HG03432 (cell line): ENCODE data around the gene PRR14L.
"Not testable (repeated sequence)": the region's sequence is repeated elsewhere in the genome, so short reads cannot be mapped to it uniquely, and the experiment has no call there.

ENCODE experiments used
- ATAC-seq: cut with Tn5 transposase; IDR thresholded peaks from one replicate; pipeline ENCODE4 v1.9.1; 2021; ENCODE audit warnings: mild to moderate bottlenecking, moderate library complexity; ENCODE audit not compliant: unreplicated experiment

PRR14L gene

DNA sequence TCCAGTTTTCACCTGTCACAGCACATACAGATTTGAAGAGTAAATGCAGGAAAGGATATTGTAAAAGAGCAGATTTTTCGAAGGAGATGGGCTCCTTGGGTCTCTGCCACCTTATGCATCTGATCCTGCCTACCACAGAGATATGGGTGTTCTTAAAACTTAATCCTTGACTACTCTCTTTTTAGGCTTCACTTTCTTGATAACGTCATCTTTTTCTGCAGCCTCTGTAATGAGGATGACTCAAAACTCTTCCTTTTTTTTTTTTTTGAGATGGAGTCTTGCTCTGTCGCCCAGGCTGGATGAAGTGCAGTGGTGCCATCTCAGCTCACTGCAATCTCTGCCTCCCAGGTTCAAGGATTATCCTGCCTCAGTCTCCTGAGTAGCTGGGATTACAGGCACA lies 7.8 kb downstream of the PRR14L start:
- ATAC-seq: no peak

- not testable (repeated sequence) for ATAC-seq
Measured at GRCh38 chr22:31740314-31740713, 9.6 kb downstream of the PRR14L start.

- ATAC-seq: no peak
Measured at GRCh38 chr22:31739795-31740201, 10.1 kb downstream of the PRR14L start.

DNA sequence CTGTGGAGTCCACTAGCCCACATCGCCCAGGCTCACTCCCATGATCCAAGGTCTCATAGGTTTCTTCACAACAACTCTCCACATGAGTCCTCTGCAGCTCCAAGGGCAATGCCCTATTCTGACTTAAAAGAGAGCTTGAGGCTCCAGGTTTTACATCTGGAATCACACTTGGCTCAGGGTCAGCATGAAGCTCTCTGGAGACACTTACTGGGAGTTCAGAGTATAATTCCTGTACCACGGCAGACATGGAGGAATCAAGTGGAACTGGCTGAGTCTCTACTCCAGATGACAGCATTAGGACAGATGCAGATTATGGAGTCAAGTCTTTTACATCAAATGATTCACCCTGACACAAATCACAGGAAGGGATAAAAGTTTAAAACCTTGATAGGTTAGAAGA lies 11.4 kb downstream of the PRR14L start:
- ATAC-seq: no peak

DNA sequence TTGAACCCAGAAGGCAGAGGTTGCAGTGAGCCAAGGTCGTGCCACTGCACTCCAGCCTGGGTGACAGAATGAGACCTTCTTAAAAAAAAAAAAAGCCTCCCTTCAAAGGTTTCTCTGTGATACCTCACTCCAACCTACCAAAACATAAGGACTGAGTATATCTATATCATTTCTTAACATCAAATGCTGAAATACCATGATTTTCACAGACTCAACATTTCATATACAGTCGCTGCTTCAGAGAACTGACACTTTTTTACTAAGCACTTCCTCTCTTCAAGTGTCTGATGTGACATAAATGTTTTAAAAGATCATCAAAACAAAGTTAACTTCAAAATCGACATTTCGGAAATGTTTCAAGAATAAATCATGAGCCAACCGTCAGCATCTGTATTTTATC lies 12.0 kb downstream of the PRR14L start:
- ATAC-seq: no peak

GRCh38 chr22:31736458-31736857 lies 13.5 kb downstream of the PRR14L start:
- no peak for ATAC-seq

DNA sequence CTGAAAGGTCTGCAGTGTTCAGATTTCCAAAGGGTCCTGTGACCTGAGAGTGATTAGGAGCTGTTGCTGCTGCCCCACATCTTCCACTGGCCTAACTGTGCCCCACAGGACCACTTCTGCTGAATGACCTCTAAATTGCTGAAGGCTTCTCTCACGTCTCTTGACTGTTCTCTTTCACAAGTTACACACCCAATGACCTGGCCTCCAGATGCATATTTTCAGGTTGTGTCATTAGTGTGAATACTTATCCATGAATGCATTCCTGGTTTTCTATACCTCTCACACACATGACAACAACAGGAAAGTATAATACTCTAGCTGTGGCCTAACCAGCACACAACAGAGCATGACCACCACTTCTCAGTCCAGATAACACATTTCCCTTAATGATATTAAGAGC lies 15.4 kb downstream of the PRR14L start:
- ATAC-seq: no peak

GRCh38 chr22:31733580-31734079 lies 16.3 kb downstream of the PRR14L start:
- no peak for ATAC-seq

- ATAC-seq: no peak
Measured at GRCh38 chr22:31732089-31732829, 17.7 kb downstream of the PRR14L start.

- ATAC-seq: no peak
Measured at GRCh38 chr22:31730344-31730711, 19.6 kb downstream of the PRR14L start.

DNA sequence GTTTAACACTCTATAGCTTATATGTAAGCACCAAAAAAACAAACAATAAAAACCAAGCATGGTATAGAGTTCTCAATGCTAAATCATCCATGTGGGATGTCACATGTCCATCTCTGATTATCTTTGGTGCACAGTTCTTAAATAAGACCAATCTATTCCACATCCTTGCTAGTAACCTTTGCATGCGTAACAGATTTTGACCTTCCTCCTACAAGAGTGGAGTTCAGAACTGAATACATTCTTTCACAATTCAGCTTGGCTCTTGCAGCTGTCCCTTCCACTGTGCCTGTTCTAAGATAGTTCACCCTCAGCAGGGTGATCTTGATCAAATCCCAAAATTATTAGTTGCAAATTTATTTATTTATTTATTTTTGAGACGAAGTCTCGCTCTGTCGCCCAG lies 21.1 kb downstream of the PRR14L start:
- no peak for ATAC-seq

- no peak for ATAC-seq
Measured at GRCh38 chr22:31726692-31727091, 23.2 kb downstream of the PRR14L start.

DNA sequence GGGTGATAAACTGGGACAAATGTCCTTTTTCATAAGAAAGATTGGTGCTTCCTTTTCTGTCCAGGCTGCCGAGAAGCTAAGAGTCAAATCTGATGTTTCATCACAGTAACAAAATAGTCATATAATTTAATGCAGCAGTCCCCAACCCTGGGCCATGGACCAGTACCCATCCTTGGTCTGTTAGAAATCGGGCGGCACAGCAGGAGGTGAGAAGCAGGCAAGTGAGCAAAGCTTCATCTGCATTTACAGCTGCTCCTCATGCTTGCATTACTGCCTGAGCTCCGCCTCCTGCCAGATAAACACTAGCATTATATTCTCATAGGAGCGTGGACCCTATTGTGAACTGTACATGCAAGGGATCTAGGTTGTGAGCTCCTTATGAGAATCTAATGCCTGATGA lies 26.2 kb downstream of the PRR14L start:
- no peak for ATAC-seq

DNA sequence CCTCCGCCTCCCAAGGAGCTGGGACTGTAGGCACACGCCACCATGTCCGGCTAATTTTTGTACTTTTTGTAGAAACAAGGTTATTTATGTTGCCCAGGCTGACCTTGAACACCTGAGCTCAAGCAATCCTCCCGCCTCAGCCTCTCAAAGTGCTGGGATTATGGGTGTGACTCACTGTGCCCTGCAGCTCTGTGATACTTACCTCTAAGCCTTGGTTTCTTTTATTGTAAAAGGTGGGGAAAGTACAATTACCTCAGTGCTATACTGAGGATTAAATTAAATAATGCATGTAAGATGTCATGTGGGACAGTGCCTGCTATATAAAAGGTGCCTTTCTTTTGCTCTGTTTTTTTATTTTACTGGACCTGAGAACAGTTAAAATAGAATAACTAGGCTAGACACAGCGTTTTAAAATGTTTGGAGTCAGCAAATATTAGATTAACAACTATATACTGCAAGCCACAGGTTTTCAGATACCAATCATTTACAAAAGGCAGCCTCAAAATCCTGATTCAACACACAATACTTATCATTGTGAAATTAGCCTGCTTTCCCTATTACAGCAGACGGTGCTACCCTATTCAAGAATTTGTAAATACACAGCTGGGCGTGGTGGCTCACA lies 30.0 kb downstream of the PRR14L start:
- ATAC-seq: no peak

DNA sequence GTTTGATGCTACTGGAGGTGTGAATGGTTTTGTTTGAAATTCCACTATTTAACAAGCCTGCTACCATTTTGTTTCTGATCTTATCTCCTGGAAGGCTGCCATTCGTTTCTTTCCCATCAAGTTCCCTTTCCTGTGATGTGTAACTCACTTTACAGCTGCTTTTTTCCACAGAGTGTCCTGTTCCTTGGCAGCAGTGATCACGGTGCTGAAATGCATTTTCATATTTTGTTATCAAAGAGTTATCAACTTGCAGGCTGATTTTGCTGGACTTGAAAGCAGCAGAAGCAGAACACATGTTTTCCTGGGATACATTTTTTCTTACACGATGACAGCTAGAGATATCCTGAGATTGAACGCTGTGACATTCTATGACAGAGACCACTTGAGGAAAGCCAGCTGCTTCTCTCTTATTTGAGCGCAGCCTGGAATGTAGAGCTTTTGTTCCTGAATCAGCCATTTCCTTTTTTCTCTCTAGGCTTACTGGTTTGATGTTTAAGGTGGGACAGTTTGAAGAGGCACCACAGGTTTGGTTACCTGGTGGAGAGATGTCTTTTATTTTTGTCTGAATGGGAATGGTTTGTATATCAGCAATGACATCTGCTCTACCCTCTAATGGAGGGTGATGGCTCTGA lies 34.7 kb downstream of the PRR14L start:
- no peak for ATAC-seq

DNA sequence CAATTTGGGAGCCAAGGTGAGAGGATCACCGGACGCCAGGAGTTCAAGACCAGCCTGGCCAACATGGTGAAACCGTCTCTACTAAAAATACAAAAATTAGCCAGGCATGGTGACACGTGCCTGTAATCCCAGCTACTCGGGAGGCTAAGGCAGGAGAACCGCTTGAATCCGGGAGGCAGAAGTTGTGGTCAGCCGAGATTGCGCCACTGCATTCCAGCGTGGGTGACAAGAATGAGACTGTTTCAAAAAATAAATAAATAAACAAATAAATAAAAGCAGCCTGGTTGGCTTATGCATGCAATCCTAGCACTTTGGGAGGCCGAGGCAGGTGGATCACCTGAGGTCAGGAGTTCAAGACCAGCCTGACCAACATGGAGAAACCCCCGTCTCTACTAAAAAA lies 38.7 kb downstream of the PRR14L start:
- ATAC-seq: not testable (repeated sequence)

DNA sequence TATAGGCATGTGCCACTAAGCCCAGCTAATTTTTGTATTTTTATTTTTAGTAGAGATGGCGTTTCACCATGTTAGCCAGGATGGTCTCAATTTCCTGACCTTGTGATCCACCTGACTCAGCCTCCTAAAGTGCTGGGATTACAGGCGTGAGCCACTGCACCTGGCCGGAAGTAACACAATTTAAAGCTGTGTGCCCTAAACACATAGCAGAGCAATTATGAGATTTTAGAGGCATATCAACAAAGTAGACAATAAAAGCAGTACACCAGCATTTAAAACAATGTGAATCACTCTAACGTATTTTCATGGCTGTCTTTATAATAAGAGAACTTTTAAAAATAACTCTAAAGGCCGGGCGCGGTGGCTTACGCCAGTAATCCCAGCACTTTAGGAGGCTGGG lies 42.4 kb downstream of the PRR14L start:
- no peak for ATAC-seq

DNA sequence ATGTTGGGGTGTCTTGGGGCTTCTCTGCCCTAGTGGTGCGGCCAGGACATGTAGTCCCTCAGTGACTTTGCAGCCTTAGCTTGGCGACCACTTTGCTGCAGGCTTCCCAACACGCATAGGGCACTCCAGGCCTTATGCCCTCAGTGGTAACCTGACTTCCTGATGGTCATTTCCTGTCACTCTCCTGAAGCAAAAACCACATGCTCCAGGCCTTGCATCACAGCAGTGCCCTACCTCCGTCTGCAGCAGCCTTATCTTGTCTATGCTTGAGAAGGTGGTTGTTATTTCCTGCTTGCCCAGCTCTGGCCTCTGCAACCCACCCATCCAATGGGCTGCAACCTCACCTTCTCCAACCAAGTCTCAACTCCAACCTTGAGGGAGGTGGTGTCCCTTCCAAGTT lies 54.5 kb downstream of the PRR14L start:
- ATAC-seq: no peak

GRCh38 chr22:31694046-31694445 lies 55.9 kb downstream of the PRR14L start:
- ATAC-seq: not testable (repeated sequence)

- no peak for ATAC-seq
Measured at GRCh38 chr22:31692186-31692886, 57.6 kb downstream of the PRR14L start.

GRCh38 chr22:31691408-31691807 lies 58.5 kb downstream of the PRR14L start:
- no peak for ATAC-seq
